Smooth muscle cell (in vitro differentiated cells): ENCODE measurements around the gene KLRC3. TPM values are rescaled to one million over a fixed set of nuclear protein-coding genes. Genes with fewer than 3 reads are reported as not detected.
"Not testable (repeated sequence)": the region's sequence is repeated elsewhere in the genome, so short reads cannot be mapped to it uniquely, and the experiment has no call there.

Source experiments
- DNase-seq: peaks from one replicate; lab custom pipeline; 2025; ENCODE audit not compliant: unreplicated experiment; lab: John Stamatoyannopoulos, UW
- H2AFZ ChIP-seq: fragments of 200-600 bp; sonication (generic); 2 replicates; pipeline ENCODE4 v1.6.0; 2016; ENCODE audit warnings: antibody characterized with exemption, low read depth, mild to moderate bottlenecking
- H3F3A ChIP-seq: fragments of 200-600 bp; sonication (generic); 2 replicates; pipeline ENCODE4 v1.6.0; 2017; ENCODE audit warnings: antibody characterized with exemption, low read depth
- H3K27ac ChIP-seq: fragments of 200-600 bp; sonication (generic); 2 replicates; pipeline ENCODE4 v1.5.1; 2016; ENCODE audit warnings: low read depth, mild to moderate bottlenecking
- H3K27me3 ChIP-seq: fragments of 200-600 bp; sonication (generic); 2 replicates; pipeline ENCODE4 v1.6.1; 2016; ENCODE audit warnings: low read depth, mild to moderate bottlenecking
- H3K36me3 ChIP-seq: fragments of 200-600 bp; sonication (generic); 2 replicates; pipeline ENCODE4 v1.5.1; 2016; ENCODE audit warnings: low read depth
- H3K4me1 ChIP-seq: fragments of 200-600 bp; sonication (generic); 2 replicates; pipeline ENCODE4 v1.5.1; 2016; ENCODE audit warnings: low read depth
- H3K4me2 ChIP-seq: fragments of 200-600 bp; sonication (generic); 2 replicates; pipeline ENCODE4 v1.6.0; 2016; ENCODE audit warnings: mild to moderate bottlenecking
- H3K4me3 ChIP-seq: fragments of 200-600 bp; sonication (generic); 2 replicates; pipeline ENCODE4 v1.5.1; 2016; ENCODE audit warnings: mild to moderate bottlenecking
- H3K79me2 ChIP-seq: fragments of 200-600 bp; sonication (generic); 2 replicates; pipeline ENCODE4 v1.6.0; 2016; ENCODE audit warnings: low read depth, mild to moderate bottlenecking
- H3K9ac ChIP-seq: fragments of 200-600 bp; sonication (generic); 2 replicates; pipeline ENCODE4 v1.6.0; 2016; ENCODE audit warnings: low read depth
- H3K9me3 ChIP-seq: fragments of 200-600 bp; sonication (generic); replicated peaks from 2 replicates; pipeline ENCODE4 v1.5.1; 2016; ENCODE audit warnings: low read depth
- H4K20me1 ChIP-seq: fragments of 200-600 bp; sonication (generic); 2 replicates; pipeline ENCODE4 v1.6.0; 2016; ENCODE audit warnings: low read depth
- CTCF ChIP-seq: fragments of 200-600 bp; sonication (generic); IDR thresholded peaks from 2 replicates; pipeline ENCODE4 v1.5.1; 2017; ENCODE audit warnings: borderline replicate concordance, mild to moderate bottlenecking, antibody characterized with exemption; ENCODE audit not compliant: insufficient read depth, poor library complexity, severe bottlenecking
- WGBS: methylation state at CpG from one replicate; pipeline ENCODE4 v1.1.7; 2016; ENCODE audit warnings: low lambda C conversion rate; 5-methylcytosine and 5-hydroxymethylcytosine counted together
- polyA plus RNA-seq: library from polyadenylated mRNA; unstranded; fragments of >200 nt; fragmentation: Nextera tagmentation; extraction: Ambion mirVana; gene quantifications from 2 replicates; pipeline ENCODE4 v1.2.1, GENCODE V29; 2016
- total RNA-seq: library from RNA; depleted of rRNA; stranded (reverse); fragments of >200 nt; gene quantifications from 2 replicates; pipeline ENCODE4 v1.2.3, GENCODE V29; 2014

The KLRC3 gene
- total and polyA plus RNA-seq, 2 experiments from 2014 or later, result not detected

- Histone ChIP-seq H3F3A (no peaks in the 10 kb centered on the region), H3K4me2 (no peak overlapping the region), H3K27me3 (no peaks in the 10 kb centered on the region), H3K9ac (no peak overlapping the region), H3K79me2 (no peaks in the 10 kb centered on the region), H3K4me3 (no peak overlapping the region), H3K9me3 (no peaks in the 10 kb centered on the region), H3K36me3 (no peaks in the 10 kb centered on the region), H3K4me1 (no peaks in the 10 kb centered on the region), H3K27ac (no peak overlapping the region), H2AFZ (no peak overlapping the region), H4K20me1 (no peaks in the 10 kb centered on the region)
- TF ChIP-seq CTCF, result no peak
- DNase-seq, result no peak
- WGBS, result 90% methylated on average over 4 of the region's 4 CpGs
Observed at GRCh38 chr12:10448236-10448635, 27.8 kb upstream of the KLRC3 start.

GRCh38 chr12:10446052-10446451 lies 25.7 kb upstream of the KLRC3 start:
- not testable (repeated sequence) for DNase-seq, H3K4me1 ChIP-seq, H3K4me2 ChIP-seq, H2AFZ ChIP-seq, H3K79me2 ChIP-seq, H3K36me3 ChIP-seq, H4K20me1 ChIP-seq, H3K9me3 ChIP-seq, H3K27me3 ChIP-seq, H3F3A ChIP-seq, H3K9ac ChIP-seq, H3K27ac ChIP-seq, H3K4me3 ChIP-seq
- 68% methylated on average over 5 of the region's 5 CpGs for WGBS

- not testable (repeated sequence) for DNase-seq, H3K4me2 ChIP-seq, H3K27me3 ChIP-seq, H3K36me3 ChIP-seq, H3K9ac ChIP-seq, H3K4me3 ChIP-seq, H3K4me1 ChIP-seq, H3K27ac ChIP-seq, H2AFZ ChIP-seq, H4K20me1 ChIP-seq, H3K9me3 ChIP-seq, H3F3A ChIP-seq, H3K79me2 ChIP-seq
- 94% methylated on average over 8 of the region's 8 CpGs for WGBS
Observed at GRCh38 chr12:10441144-10441543, 20.7 kb upstream of the KLRC3 start.

- H3K36me3 ChIP-seq, H3K4me1 ChIP-seq, H3K9ac ChIP-seq, H3K27ac ChIP-seq, H3K4me3 ChIP-seq, H3K27me3 ChIP-seq, H3F3A ChIP-seq, H3K79me2 ChIP-seq, H3K4me2 ChIP-seq, DNase-seq, H4K20me1 ChIP-seq, H2AFZ ChIP-seq, H3K9me3 ChIP-seq: not testable (repeated sequence)
- 71% methylated on average over 2 of the region's 2 CpGs for WGBS
Observed at GRCh38 chr12:10439608-10440274, 19.3 kb upstream of the KLRC3 start.

- not testable (repeated sequence) for H3K9ac ChIP-seq, H3K27me3 ChIP-seq, H3K4me1 ChIP-seq, H3K36me3 ChIP-seq, H4K20me1 ChIP-seq, H3K79me2 ChIP-seq, H3F3A ChIP-seq, H3K9me3 ChIP-seq, H2AFZ ChIP-seq, H3K27ac ChIP-seq, DNase-seq, H3K4me2 ChIP-seq, H3K4me3 ChIP-seq
- 0% methylated on average over 2 of the region's 2 CpGs for WGBS
Observed at GRCh38 chr12:10437601-10438000, 17.2 kb upstream of the KLRC3 start.

- WGBS, result 53% methylated on average over 3 of the region's 3 CpGs
- not testable (repeated sequence) for H3F3A ChIP-seq, H3K4me2 ChIP-seq, H3K4me1 ChIP-seq, H3K9ac ChIP-seq, H3K27me3 ChIP-seq, H3K27ac ChIP-seq, H3K9me3 ChIP-seq, H3K4me3 ChIP-seq, H4K20me1 ChIP-seq, H3K79me2 ChIP-seq, H3K36me3 ChIP-seq, DNase-seq
- peak within 1 kb of the TSS; percentile 30 for H2AFZ ChIP-seq
Observed at GRCh38 chr12:10435816-10436215, 15.4 kb upstream of the KLRC3 start, which contains the start of gene KLRC2. Gene KLRC2, minus strand, starts transcription at chr12:10436010. Its CDS starts 24 bp downstream, at chr12:10435986.

- not testable (repeated sequence) for H3K27me3 ChIP-seq
Observed at GRCh38 chr12:10430623-10431022, 10.2 kb upstream of the KLRC3 start.

GRCh38 chr12:10425938-10426337 lies 5.5 kb upstream of the KLRC3 start:
- not testable (repeated sequence) for H3K9ac ChIP-seq, H3K27ac ChIP-seq, H3F3A ChIP-seq, H3K4me3 ChIP-seq, H2AFZ ChIP-seq, H3K9me3 ChIP-seq, H3K36me3 ChIP-seq, H3K4me1 ChIP-seq, H3K79me2 ChIP-seq, H3K4me2 ChIP-seq, DNase-seq, H4K20me1 ChIP-seq, H3K27me3 ChIP-seq
- 93% methylated on average over 6 of the region's 8 CpGs for WGBS

More at GRCh38 chr12:10430623-10431022, 10.2 kb upstream of the KLRC3 start:
- H3F3A ChIP-seq, H3K27ac ChIP-seq, H3K79me2 ChIP-seq, H3K4me2 ChIP-seq, DNase-seq, H4K20me1 ChIP-seq, H3K36me3 ChIP-seq, H3K4me1 ChIP-seq, H3K9ac ChIP-seq, H2AFZ ChIP-seq, H3K4me3 ChIP-seq, H3K9me3 ChIP-seq: not testable (repeated sequence)
- WGBS, result 79% methylated on average over 4 of the region's 4 CpGs
